Bronchial epithelial cell (primary cell): ENCODE results near the gene ARGLU1. TPM values are rescaled to one million over a fixed set of nuclear protein-coding genes. Genes with fewer than 3 reads are reported as not detected.

Source experiments
- DNase-seq: peaks from one replicate; pipeline ENCODE4 v3.0.0-alpha.2; 2010; ENCODE audit warnings: low read depth
- FAIRE-seq: peaks from 2 replicates; lab custom pipeline; 2011; peaks lifted over from hg19 to GRCh38; lab: Jason Lieb, UNC
- H3K27me3 ChIP-seq: 2 replicates; pipeline ENCODE4 v1.5.1; 2011; ENCODE audit warnings: low read length; ENCODE audit not compliant: control insufficient read depth, insufficient read depth
- H3K36me3 ChIP-seq: 2 replicates; pipeline ENCODE4 v1.5.1; 2011; ENCODE audit warnings: low read length; ENCODE audit not compliant: control insufficient read depth, insufficient read depth
- H3K4me3 ChIP-seq: 2 replicates; pipeline ENCODE4 v1.5.1; 2011; ENCODE audit warnings: mild to moderate bottlenecking, low read depth, low read length, control low read depth
- total RNA-seq: library from RNA; depleted of rRNA; stranded (reverse); fragments of >200 nt; gene quantifications from 2 replicates; pipeline ENCODE4 v1.2.1, GENCODE V29; 2014
- TF ChIP-seq, protein P1 (sequence below): IDR thresholded peaks from 2 replicates; pipeline ENCODE4 v1.5.1; 2011; ENCODE audit warnings: mild to moderate bottlenecking, moderate library complexity, low read length, control low read depth, inconsistent platforms; ENCODE audit not compliant: insufficient read depth, severe bottlenecking

The ARGLU1 gene
- total RNA-seq, 1 donor from 2014 or later: 31.9 TPM

DNA sequence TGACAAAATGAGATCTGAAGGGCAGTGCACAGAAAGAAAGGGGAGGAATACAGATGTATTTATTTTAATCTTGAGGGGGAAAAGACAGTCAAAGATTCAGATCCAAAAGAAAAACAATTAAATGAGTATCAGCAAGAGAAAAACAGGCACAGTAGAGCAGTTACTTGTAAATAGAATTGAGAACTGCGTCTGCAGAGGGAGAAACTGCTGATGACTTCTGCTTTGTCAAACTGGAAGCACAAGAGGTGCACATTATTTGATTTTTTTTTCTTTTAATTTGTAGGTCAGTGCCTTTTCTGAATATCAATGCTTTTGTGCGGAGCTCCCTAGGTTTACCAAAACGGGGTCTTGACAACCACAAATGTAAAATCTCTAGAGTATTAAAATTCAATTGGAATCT is 69.8 kb downstream of the ARGLU1 start:
- FAIRE-seq: no peak
- Histone ChIP-seq H3K27me3 (no peaks in the 10 kb centered on the region), H3K36me3 (peaks cover 10% of the 10 kb centered on the region), H3K4me3 (no peak overlapping the region)
- TF ChIP-seq, protein P1, sequence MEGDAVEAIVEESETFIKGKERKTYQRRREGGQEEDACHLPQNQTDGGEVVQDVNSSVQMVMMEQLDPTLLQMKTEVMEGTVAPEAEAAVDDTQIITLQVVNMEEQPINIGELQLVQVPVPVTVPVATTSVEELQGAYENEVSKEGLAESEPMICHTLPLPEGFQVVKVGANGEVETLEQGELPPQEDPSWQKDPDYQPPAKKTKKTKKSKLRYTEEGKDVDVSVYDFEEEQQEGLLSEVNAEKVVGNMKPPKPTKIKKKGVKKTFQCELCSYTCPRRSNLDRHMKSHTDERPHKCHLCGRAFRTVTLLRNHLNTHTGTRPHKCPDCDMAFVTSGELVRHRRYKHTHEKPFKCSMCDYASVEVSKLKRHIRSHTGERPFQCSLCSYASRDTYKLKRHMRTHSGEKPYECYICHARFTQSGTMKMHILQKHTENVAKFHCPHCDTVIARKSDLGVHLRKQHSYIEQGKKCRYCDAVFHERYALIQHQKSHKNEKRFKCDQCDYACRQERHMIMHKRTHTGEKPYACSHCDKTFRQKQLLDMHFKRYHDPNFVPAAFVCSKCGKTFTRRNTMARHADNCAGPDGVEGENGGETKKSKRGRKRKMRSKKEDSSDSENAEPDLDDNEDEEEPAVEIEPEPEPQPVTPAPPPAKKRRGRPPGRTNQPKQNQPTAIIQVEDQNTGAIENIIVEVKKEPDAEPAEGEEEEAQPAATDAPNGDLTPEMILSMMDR: no peak
- no peak for DNase-seq

DNA sequence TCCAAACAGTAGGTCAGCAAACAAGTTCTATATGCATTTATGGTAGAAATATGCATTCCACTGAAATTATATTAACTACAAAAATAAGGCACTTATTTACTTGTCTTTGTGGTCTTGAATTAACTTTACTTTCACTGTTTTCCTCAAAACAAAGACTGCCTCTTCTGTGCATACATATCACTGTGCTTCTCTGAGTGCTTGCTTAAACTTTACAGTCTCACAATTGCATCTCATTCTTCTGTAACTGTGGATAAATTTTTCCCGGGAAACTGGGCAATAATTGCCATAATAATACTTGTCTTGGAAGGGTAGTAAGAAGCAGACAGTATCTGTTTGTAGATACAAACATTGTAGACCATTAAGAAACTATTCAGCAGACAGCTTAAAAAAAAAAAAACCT is 70.9 kb downstream of the ARGLU1 start:
- DNase-seq: no peak
- Histone ChIP-seq H3K36me3 (peaks cover 20% of the 10 kb centered on the region), H3K27me3 (no peaks in the 10 kb centered on the region), H3K4me3 (no peak overlapping the region)
- no peak for FAIRE-seq
- TF ChIP-seq, protein P1: no peak

DNA sequence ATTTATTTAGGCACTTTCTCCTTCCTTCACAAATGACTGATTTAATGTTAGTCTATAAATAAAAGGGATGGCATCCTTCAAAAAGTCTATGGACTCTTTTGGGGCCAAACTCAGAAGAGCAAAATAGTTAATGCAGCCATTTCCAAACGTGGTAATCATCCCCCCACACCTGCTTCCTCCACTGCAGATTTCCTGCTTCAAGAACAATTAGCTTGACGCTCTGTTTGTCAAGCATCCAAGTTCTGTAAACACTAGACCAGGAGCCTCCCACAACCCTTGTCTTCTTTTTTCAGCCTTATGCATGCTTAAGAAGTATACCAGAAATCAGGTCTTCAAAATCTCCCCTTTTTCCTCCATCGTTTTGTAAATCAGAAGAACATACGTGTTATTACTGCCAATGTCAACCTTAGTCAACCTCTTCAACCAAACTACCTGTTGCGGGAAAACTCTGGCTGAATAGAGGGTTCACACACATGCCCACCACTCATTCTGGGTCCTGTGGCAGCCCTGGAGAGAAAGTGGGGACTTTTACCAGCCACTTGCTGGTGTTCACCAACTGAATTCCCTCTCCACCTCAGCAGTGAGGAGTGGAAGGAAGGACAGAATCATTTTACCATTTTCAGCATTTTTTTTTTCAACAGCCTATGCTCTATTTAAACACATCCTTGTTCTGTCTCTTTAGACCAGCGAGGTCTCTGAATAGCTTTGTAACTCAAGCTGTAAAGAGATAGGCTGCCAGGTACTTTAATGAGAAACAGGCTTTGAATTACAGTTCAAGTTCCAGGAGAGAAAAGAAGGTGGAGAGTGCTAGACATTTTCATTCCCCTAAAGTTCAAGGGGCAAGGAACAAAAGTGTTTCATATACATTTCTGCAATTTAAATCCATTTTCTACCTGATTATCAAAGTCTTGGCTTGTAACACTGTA is 71.6 kb downstream of the ARGLU1 start:
- H3K4me3 ChIP-seq: no peak overlapping the region
- no peak for FAIRE-seq
- no peaks in the 10 kb centered on the region for H3K27me3 ChIP-seq
- H3K36me3 ChIP-seq: peaks cover 24% of the 10 kb centered on the region
- TF ChIP-seq, protein P1: no peak
- no peak for DNase-seq

DNA sequence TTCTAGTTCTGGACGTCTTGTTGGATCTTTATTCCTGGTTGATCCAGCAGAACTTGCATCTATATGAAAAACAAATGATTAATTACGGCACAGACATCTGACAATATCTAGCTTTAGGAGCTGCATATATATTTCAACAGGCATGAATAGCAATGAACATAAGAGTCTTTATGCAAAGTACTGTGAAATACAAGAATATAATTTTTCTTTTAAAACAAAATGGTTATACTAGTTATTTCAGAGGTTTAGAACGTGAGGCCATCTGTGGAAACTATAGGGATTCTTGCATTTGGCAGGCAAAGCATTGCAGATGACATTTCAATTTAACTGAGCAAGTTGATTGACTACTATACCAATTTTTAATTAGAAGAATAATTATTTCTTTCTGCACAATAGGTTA is 73.0 kb downstream of the ARGLU1 start:
- H3K36me3 ChIP-seq: peaks cover 23% of the 10 kb centered on the region
- TF ChIP-seq, protein P1: no peak
- H3K4me3 ChIP-seq: no peak overlapping the region
- FAIRE-seq: no peak
- H3K27me3 ChIP-seq: no peaks in the 10 kb centered on the region
- DNase-seq: no peak

DNA sequence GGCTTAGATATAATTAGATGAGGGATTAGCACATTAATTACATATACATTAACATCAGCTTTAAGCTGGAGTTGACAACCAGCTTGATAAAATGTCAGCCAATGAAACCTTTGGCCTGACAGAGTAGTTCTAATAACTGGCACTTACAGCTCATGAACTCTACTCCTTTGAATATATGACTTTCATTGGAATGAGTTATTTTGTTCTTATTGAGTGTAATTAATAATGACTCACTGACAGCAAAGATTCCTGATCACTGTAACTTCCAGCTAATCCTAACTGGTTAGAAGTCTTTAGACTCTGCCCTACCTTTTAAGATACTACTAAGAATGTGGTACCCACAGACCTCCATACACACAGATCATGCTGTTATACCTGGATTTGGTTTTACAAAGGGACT is 73.4 kb downstream of the ARGLU1 start:
- Histone ChIP-seq H3K4me3 (no peak overlapping the region), H3K27me3 (no peaks in the 10 kb centered on the region), H3K36me3 (peaks cover 23% of the 10 kb centered on the region)
- DNase-seq (no peak), FAIRE-seq (no peak)
- TF ChIP-seq, protein P1: no peak
